Measurements from ENCODE around the gene CPAMD8. TPM values are rescaled to one million over a fixed set of nuclear protein-coding genes. Genes with fewer than 3 reads are reported as not detected.

Gene CPAMD8
- polyA plus RNA-seq, 1 donor, result 7.8 TPM

GRCh38 chr19:16874250-16874977, 152.2 kb downstream of the CPAMD8 start:
- Histone ChIP-seq H3K9me3 (ENCODE audit: control insufficient read depth, low read depth, low read length) (peaks cover 41% of the 10 kb centered on the region), H3K27ac (ENCODE audit: low read length) (no peak overlapping the region), H3K4me1 (ENCODE audit: control insufficient read depth, insufficient read depth, low read length) (no peaks in the 10 kb centered on the region), H3K36me3 (ENCODE audit: control insufficient read depth, insufficient read depth, low read length) (peaks cover 74% of the 10 kb centered on the region), H3K27me3 (ENCODE audit: control insufficient read depth, insufficient read depth, low read length) (no peaks in the 10 kb centered on the region), H3K4me3 (ENCODE audit: low read length) (no peak overlapping the region)
- WGBS (ENCODE audit: insufficient coverage, low lambda C conversion rate), result no CpG with 5 or more reads among the region's 1 CpG
- DNase-seq, result no peak

- Histone ChIP-seq H3K4me1 (ENCODE audit: control insufficient read depth, insufficient read depth, low read length) (no peaks in the 10 kb centered on the region), H3K4me3 (ENCODE audit: low read length) (no peak overlapping the region), H3K9me3 (ENCODE audit: control insufficient read depth, low read depth, low read length) (peaks cover 36% of the 10 kb centered on the region), H3K36me3 (ENCODE audit: control insufficient read depth, insufficient read depth, low read length) (peaks cover 73% of the 10 kb centered on the region), H3K27ac (ENCODE audit: low read length) (no peak overlapping the region), H3K27me3 (ENCODE audit: control insufficient read depth, insufficient read depth, low read length) (no peaks in the 10 kb centered on the region)
- no peak for DNase-seq
- WGBS (ENCODE audit: insufficient coverage, low lambda C conversion rate), result no CpG with 5 or more reads among the region's 3 CpGs
These were observed 153.0 kb downstream of the CPAMD8 start for GRCh38 chr19:16873594-16873993.

DNA sequence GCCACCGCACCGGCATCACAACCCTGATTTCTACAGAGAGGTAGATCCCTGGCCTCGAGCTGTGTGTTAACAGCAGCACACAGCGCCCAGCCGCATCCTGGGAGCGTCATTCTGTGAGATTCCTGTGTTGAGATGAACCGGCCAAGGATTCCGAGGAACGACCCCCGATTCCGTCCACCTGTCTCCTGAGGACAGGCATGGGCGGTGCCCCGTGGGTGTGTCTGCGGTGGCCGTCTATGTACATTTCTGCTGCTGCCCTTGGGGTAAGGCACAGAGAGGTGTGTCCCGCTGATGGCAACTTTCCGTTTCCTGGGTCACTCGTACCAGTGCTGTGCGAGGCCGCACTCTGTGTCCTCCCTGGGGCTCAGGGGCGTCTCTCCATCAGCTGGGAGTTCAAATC, 153.9 kb downstream of the CPAMD8 start:
- no peak overlapping the region for H3K27ac ChIP-seq (ENCODE audit: low read length)
- H3K36me3 ChIP-seq (ENCODE audit: control insufficient read depth, insufficient read depth, low read length), result peaks cover 73% of the 10 kb centered on the region
- WGBS (ENCODE audit: insufficient coverage, low lambda C conversion rate), result no CpG with 5 or more reads among the region's 21 CpGs

GRCh38 chr19:16871871-16872270, 154.7 kb downstream of the CPAMD8 start:
- DNase-seq, result no peak
- no peaks in the 10 kb centered on the region for H3K4me1 ChIP-seq (ENCODE audit: control insufficient read depth, insufficient read depth, low read length)
- WGBS (ENCODE audit: insufficient coverage, low lambda C conversion rate), result no CpG with 5 or more reads among the region's 7 CpGs
- H3K36me3 ChIP-seq (ENCODE audit: control insufficient read depth, insufficient read depth, low read length), result peaks cover 73% of the 10 kb centered on the region
- H3K27ac ChIP-seq (ENCODE audit: low read length), result no peak overlapping the region
- H3K27me3 ChIP-seq (ENCODE audit: control insufficient read depth, insufficient read depth, low read length), result no peaks in the 10 kb centered on the region
- no peak overlapping the region for H3K4me3 ChIP-seq (ENCODE audit: low read length)
- peaks cover 21% of the 10 kb centered on the region for H3K9me3 ChIP-seq (ENCODE audit: control insufficient read depth, low read depth, low read length)

More for the DNA sequence above, 153.9 kb downstream of the CPAMD8 start:
- DNase-seq, result no peak
- no peaks in the 10 kb centered on the region for H3K4me1 ChIP-seq (ENCODE audit: control insufficient read depth, insufficient read depth, low read length)
- no peaks in the 10 kb centered on the region for H3K27me3 ChIP-seq (ENCODE audit: control insufficient read depth, insufficient read depth, low read length)
- H3K4me3 ChIP-seq (ENCODE audit: low read length), result no peak overlapping the region
- peaks cover 27% of the 10 kb centered on the region for H3K9me3 ChIP-seq (ENCODE audit: control insufficient read depth, low read depth, low read length)

GRCh38 chr19:16869331-16869972, 157.2 kb downstream of the CPAMD8 start:
- H3K36me3 ChIP-seq (ENCODE audit: control insufficient read depth, insufficient read depth, low read length), result peaks cover 81% of the 10 kb centered on the region
- no peak overlapping the region for H3K4me3 ChIP-seq (ENCODE audit: low read length)
- no peak overlapping the region for H3K27ac ChIP-seq (ENCODE audit: low read length)
- DNase-seq, result no peak
- peaks cover 6% of the 10 kb centered on the region for H3K9me3 ChIP-seq (ENCODE audit: control insufficient read depth, low read depth, low read length)
- WGBS (ENCODE audit: insufficient coverage, low lambda C conversion rate), result no CpG with 5 or more reads among the region's 30 CpGs
- H3K4me1 ChIP-seq (ENCODE audit: control insufficient read depth, insufficient read depth, low read length), result no peaks in the 10 kb centered on the region
- H3K27me3 ChIP-seq (ENCODE audit: control insufficient read depth, insufficient read depth, low read length), result no peaks in the 10 kb centered on the region

- H3K9me3 ChIP-seq (ENCODE audit: control insufficient read depth, low read depth, low read length), result peaks cover 3% of the 10 kb centered on the region
- no peak for DNase-seq
- WGBS (ENCODE audit: insufficient coverage, low lambda C conversion rate), result no CpG with 5 or more reads among the region's 20 CpGs
- no peaks in the 10 kb centered on the region for H3K4me1 ChIP-seq (ENCODE audit: control insufficient read depth, insufficient read depth, low read length)
- peaks cover 85% of the 10 kb centered on the region for H3K36me3 ChIP-seq (ENCODE audit: control insufficient read depth, insufficient read depth, low read length)
- H3K27me3 ChIP-seq (ENCODE audit: control insufficient read depth, insufficient read depth, low read length), result no peaks in the 10 kb centered on the region
- H3K27ac ChIP-seq (ENCODE audit: low read length), result no peak overlapping the region
- no peak overlapping the region for H3K4me3 ChIP-seq (ENCODE audit: low read length)
These were observed 158.0 kb downstream of the CPAMD8 start for GRCh38 chr19:16868423-16869130.

- Histone ChIP-seq H3K27me3 (ENCODE audit: control insufficient read depth, insufficient read depth, low read length) (no peaks in the 10 kb centered on the region), H3K36me3 (ENCODE audit: control insufficient read depth, insufficient read depth, low read length) (peaks cover 87% of the 10 kb centered on the region), H3K4me3 (ENCODE audit: low read length) (no peak overlapping the region), H3K9me3 (ENCODE audit: control insufficient read depth, low read depth, low read length) (peaks cover 3% of the 10 kb centered on the region), H3K4me1 (ENCODE audit: control insufficient read depth, insufficient read depth, low read length) (no peaks in the 10 kb centered on the region), H3K27ac (ENCODE audit: low read length) (no peak overlapping the region)
- no peak for DNase-seq
- no CpG with 5 or more reads among the region's 10 CpGs for WGBS (ENCODE audit: insufficient coverage, low lambda C conversion rate)
These were observed 159.4 kb downstream of the CPAMD8 start for GRCh38 chr19:16867211-16867610.

GRCh38 chr19:16862826-16863415, 163.7 kb downstream of the CPAMD8 start:
- H3K4me3 ChIP-seq (ENCODE audit: low read length), result no peak overlapping the region
- no peak for DNase-seq
- WGBS (ENCODE audit: insufficient coverage, low lambda C conversion rate), result 96% methylated on average over 3 of the region's 10 CpGs
- no peaks in the 10 kb centered on the region for H3K9me3 ChIP-seq (ENCODE audit: control insufficient read depth, low read depth, low read length)
- H3K36me3 ChIP-seq (ENCODE audit: control insufficient read depth, insufficient read depth, low read length), result peaks cover 57% of the 10 kb centered on the region
- H3K27ac ChIP-seq (ENCODE audit: low read length), result no peak overlapping the region
- no peaks in the 10 kb centered on the region for H3K4me1 ChIP-seq (ENCODE audit: control insufficient read depth, insufficient read depth, low read length)
- H3K27me3 ChIP-seq (ENCODE audit: control insufficient read depth, insufficient read depth, low read length), result no peaks in the 10 kb centered on the region

DNA sequence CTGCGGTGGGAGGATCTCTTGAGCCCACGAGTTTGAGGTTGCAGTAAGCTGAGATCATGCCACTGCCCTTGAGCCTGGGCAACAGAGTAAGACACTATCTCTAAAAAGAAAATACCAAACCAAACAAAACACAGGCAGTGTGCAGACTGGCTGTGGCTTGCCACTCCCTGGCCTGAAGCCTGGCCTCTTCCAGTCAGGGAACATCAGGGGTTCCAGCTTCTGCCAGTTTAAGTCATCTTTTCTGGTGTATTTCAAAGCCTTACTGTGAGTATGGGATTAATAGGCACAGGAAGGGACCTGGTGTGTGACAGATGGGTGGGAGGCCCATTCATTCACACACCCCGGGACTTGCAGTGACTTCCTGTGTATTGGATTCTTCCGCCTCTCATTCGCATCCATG, 164.8 kb downstream of the CPAMD8 start:
- no peak for DNase-seq
- Histone ChIP-seq H3K4me3 (ENCODE audit: low read length) (no peak overlapping the region), H3K27me3 (ENCODE audit: control insufficient read depth, insufficient read depth, low read length) (no peaks in the 10 kb centered on the region), H3K27ac (ENCODE audit: low read length) (no peak overlapping the region), H3K36me3 (ENCODE audit: control insufficient read depth, insufficient read depth, low read length) (peaks cover 50% of the 10 kb centered on the region), H3K9me3 (ENCODE audit: control insufficient read depth, low read depth, low read length) (no peaks in the 10 kb centered on the region), H3K4me1 (ENCODE audit: control insufficient read depth, insufficient read depth, low read length) (no peaks in the 10 kb centered on the region)
- WGBS (ENCODE audit: insufficient coverage, low lambda C conversion rate), result no CpG with 5 or more reads among the region's 5 CpGs

DNA sequence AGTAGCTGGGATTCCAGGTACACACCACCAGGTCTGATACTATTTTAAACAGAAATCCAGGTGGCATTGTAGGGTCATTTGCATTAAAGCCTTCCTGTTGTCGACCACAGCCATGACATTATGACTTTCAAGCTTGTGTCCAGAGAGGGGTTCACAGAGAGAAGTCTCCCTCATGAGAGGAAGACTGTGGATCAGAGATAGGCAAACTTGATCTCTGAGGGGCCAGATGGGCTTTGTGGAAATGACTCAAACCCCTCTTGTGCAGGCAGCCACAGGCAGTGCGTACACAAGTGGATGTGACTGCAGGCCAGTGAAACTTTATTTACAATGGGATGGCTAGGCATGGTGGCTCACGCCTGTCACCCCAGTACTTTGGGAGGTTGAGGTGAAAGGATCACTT, 165.6 kb downstream of the CPAMD8 start:
- Histone ChIP-seq H3K9me3 (ENCODE audit: control insufficient read depth, low read depth, low read length) (no peaks in the 10 kb centered on the region), H3K36me3 (ENCODE audit: control insufficient read depth, insufficient read depth, low read length) (peaks cover 45% of the 10 kb centered on the region), H3K27ac (ENCODE audit: low read length) (no peak overlapping the region), H3K4me1 (ENCODE audit: control insufficient read depth, insufficient read depth, low read length) (no peaks in the 10 kb centered on the region), H3K27me3 (ENCODE audit: control insufficient read depth, insufficient read depth, low read length) (no peaks in the 10 kb centered on the region), H3K4me3 (ENCODE audit: low read length) (no peak overlapping the region)
- no peak for DNase-seq
- no CpG with 5 or more reads among the region's 3 CpGs for WGBS (ENCODE audit: insufficient coverage, low lambda C conversion rate)
